ENCODE data around the gene PDCD11. TPM values are rescaled to one million over a fixed set of nuclear protein-coding genes. Genes with fewer than 3 reads are reported as not detected.
A peak's percentile ranks its signal among the peaks of the same experiment; 100 is the strongest.

The PDCD11 gene
- total and polyA plus RNA-seq, 12 donors = 9.4 to 16.9 (median 12.7) TPM

- Histone ChIP-seq H3K9me3 (no peaks in the 10 kb centered on the region), H3K36me3 (peaks cover 0 to 100% (median 29%) of the 10 kb centered on the region in 9 donors), H3K4me1 (peaks cover 0 to 14% (median 0%) of the 10 kb centered on the region in 9 donors), H3K4me3 (no peak overlapping the region), H3K27ac (no peak overlapping the region), H3K27me3 (no peaks in the 10 kb centered on the region)
- intact Hi-C loops (cut with DNase I) = loop anchor here in 1 of 10 donors (10.0 kb wide), 1 partner anchor 135 kb away; no protein-coding TSS in a partner anchor
- 94 to 95% methylated on average over 5 of the region's 5 CpGs for WGBS, 2 donors
- no peak for DNase-seq
- no peak for ATAC-seq
- no peak for TF ChIP-seq CTCF (IDR thresholded peaks at IDR 0.05)
These were observed 33.2 kb downstream of the PDCD11 start for GRCh38 chr10:103429647-103430046.

DNA sequence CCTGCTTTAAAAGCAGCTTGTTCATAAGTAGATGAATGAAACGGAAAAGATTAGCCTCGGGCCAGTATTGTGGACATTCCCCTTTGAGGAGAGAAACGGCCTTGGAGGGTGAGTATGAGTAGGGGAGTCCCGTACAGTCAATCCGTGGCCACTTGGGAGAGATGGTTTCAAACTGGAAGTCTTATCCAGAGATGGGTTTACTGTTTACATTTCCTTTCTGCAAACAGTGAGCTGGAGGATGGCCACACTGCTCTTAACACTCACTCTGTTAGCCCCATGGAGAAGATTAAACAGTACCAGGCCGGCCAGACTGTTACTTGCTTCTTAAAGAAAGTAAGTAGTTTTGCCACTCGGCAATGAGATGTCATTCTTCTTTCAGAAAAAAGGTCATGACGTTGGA lies 35.5 kb downstream of the PDCD11 start:
- TF ChIP-seq CTCF (IDR thresholded peaks at IDR 0.05) = no peak
- intact Hi-C loops (cut with DNase I) = no loop called here
- Histone ChIP-seq H3K9me3 (no peaks in the 10 kb centered on the region), H3K4me1 (peaks cover 0 to 15% (median 0%) of the 10 kb centered on the region in 9 donors), H3K27ac (no peak overlapping the region), H3K36me3 (peaks cover 0 to 100% (median 19%) of the 10 kb centered on the region in 9 donors), H3K4me3 (no peak overlapping the region), H3K27me3 (no peaks in the 10 kb centered on the region)
- DNase-seq (no peak), ATAC-seq (no peak)
- WGBS, 2 donors = 76% methylated on average over 8 of the region's 8 CpGs

DNA sequence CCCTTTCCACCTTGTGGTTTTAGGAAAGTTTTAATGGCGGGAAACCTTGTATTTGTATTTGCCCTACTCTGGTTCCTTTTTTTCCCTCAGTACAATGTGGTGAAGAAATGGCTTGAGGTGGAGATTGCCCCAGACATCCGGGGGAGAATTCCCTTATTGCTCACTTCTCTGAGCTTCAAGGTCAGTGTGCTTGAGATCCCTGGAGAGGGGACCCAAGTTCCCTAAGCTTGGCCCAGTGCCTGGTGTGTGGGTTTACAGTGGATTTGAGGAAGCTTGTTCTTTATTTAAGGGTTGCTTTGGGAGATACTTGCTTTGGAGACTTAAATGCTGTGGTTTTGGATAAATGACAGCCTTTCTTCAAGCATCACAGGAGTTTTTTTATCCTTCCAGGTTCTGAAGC lies 37.4 kb downstream of the PDCD11 start:
- ATAC-seq = peak in 3 of 8 donors; percentile 34 to 68 (median 42)
- H3K36me3 ChIP-seq = peaks cover 0 to 100% (median 36%) of the 10 kb centered on the region in 9 donors
- peaks cover 0 to 15% (median 0%) of the 10 kb centered on the region in 9 donors for H3K4me1 ChIP-seq
- no peak for TF ChIP-seq CTCF (IDR thresholded peaks at IDR 0.05)
- H3K9me3 ChIP-seq = no peaks in the 10 kb centered on the region
- H3K4me3 ChIP-seq = no peak overlapping the region
- intact Hi-C loops (cut with DNase I) = no loop called here
- no peaks in the 10 kb centered on the region for H3K27me3 ChIP-seq
- peak; percentile 47 to 50 for DNase-seq
- H3K27ac ChIP-seq = peak overlapping the region in 2 of 10 donors; percentile 23 to 24
- WGBS, 2 donors = 67 to 74% methylated on average over 2 of the region's 2 CpGs

DNA sequence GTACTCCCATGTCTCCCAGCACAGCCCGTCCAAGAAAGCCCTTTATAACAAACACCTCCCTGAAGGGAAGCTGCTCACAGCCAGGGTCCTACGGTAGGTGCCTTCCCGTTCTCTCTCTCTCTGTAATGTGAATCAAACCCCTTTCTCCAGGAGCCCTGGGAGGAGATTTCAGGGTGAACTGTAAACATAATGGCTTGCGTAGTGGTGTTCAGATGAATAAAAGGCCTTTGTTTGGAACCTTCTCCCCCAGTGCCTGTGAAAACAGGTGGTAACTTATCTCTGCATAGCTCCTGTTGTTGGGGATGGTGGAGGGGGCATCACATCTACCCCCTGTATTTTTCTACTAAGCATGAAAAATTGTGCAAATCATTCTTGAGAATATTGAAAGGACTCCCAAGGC lies 43.4 kb downstream of the PDCD11 start:
- Histone ChIP-seq H3K9me3 (no peaks in the 10 kb centered on the region), H3K4me1 (peaks cover 4 to 38% (median 26%) of the 10 kb centered on the region in 9 donors), H3K4me3 (no peak overlapping the region), H3K27ac (no peak overlapping the region), H3K27me3 (no peaks in the 10 kb centered on the region), H3K36me3 (peaks cover 0 to 99% (median 45%) of the 10 kb centered on the region in 9 donors)
- no peak for DNase-seq
- intact Hi-C loops (cut with DNase I) = loop anchor here in 1 of 10 donors (1.0 kb wide), 1 partner anchor 20 kb away; no protein-coding TSS in a partner anchor
- 93 to 97% methylated on average over 4 of the region's 4 CpGs for WGBS, 2 donors
- ATAC-seq = no peak
- TF ChIP-seq CTCF (IDR thresholded peaks at IDR 0.05) = no peak
